Stimulated activated CD4-positive, alpha-beta T cell treated with anti-CD3 and anti-CD28 coated beads, Interleukin-2, amount 100 ng/mL, for 24 hours (primary cell): ENCODE results near the gene NDST3.

ENCODE experiments used
- DNase-seq, 2 donors: peaks; one replicate each; pipeline ENCODE4 v3.0.0-alpha.2; 2020

The NDST3 gene

DNA sequence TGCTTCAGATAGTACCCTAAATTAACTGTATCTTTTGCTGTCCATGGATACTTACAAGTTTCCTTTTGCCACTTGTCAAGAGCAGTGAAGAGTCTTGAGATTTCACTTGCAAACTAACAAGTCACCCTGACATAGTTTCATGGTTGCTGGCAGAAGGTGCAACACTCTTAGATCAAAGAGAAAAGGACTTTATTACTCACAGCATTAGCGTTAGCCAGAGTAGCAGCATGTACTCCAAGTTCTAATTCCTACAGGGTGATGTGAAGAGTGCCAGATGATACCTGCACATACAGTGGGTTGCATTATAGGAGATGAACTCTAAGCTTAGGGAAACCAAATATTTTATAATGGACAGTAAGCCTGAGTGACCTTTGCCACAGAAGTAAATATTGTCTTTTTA is 47.9 kb downstream of the NDST3 start:
- DNase-seq = no peak

- DNase-seq = no peak
These were observed 51.4 kb downstream of the NDST3 start for GRCh38 chr4:118085700-118086099.

- DNase-seq = peak in 1 of 2 donors; percentile 15
These were observed 52.1 kb downstream of the NDST3 start for GRCh38 chr4:118086344-118086743.

- DNase-seq = no peak
These were observed 53.1 kb downstream of the NDST3 start for GRCh38 chr4:118087366-118087765.

- no peak for DNase-seq
These were observed 64.8 kb downstream of the NDST3 start for GRCh38 chr4:118099106-118099505.

- no peak for DNase-seq
These were observed 67.9 kb downstream of the NDST3 start for GRCh38 chr4:118102195-118102594.

DNA sequence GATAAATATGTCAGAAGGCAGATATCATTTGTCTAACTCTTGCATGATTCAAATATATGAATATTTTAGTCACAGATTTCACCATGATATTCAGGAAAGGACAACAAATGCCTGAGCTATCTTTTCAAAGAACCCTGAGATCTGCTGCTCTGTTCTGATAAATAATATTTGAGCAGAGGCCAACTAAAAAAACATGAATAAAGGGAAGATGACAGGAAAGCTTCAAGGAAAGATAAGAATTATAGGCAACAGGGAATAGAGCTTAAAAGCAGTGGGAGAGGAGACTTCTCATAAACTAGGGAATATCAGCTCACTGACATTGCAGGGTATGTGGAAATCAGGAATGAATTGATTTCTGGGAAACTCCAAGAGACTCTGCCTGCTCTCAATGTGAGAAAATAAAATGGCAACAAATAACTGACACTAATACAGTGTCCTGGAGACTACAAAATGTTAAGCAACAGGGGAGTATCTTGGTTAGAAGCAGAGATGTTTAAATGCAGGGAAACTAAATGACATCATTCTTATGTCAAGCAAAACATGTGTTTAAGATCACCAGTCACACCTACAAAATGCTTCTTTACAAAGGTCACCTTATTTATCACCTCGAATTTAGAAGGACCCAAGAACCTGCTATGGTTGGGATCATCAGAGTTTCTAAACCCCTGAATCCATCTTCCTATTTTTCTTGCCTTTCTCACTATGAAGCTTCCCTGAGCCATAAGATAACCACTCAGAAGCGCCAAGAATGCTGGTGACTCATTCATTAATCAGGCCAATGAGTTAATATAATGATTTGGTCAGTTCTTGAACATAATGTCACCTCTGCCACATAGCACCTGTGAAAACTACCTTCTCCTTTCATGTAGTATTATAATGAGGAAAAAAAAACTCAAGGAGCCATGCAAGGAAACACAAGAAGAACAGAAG is 78.1 kb downstream of the NDST3 start:
- no peak for DNase-seq

- DNase-seq = no peak
These were observed 78.9 kb downstream of the NDST3 start for GRCh38 chr4:118113220-118113619.

DNA sequence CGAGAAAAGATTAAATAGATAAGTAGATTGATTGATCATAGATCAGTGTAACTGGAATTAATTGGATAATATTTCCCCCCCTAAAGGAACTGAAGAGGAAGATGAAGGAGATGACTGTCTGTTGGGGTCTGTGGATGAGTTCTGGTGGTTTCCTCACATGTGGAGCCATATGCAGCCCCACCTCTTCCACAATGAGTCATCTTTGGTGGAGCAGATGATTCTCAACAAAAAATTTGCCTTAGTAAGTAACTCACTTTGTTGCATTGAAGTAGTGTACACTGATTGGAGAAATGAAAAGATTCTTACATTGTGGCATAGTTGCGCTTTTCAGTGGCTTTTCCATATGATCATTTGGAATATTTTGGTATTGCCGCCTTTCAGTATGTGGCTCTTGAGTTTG is 80.4 kb downstream of the NDST3 start:
- no peak for DNase-seq

- DNase-seq = no peak
These were observed 86.0 kb downstream of the NDST3 start for GRCh38 chr4:118120120-118120760.

DNA sequence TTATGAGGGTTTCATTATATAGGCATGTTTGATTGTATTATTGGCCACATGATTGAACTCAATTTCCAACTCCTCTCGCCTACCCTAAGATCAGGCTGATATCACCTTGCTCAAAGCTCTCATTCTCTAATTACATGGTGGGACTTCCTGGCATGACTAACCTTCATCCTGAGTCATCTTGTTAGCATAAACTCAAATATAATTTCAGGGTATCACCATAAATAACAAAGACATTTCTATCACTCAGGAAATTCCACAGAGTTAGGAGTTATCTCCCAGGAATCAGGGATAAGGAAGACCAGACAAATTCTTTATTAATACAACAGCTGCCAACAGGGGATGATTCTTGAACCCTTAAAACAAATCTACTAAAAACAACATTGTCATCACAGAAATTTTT is 90.7 kb downstream of the NDST3 start:
- no peak for DNase-seq

DNA sequence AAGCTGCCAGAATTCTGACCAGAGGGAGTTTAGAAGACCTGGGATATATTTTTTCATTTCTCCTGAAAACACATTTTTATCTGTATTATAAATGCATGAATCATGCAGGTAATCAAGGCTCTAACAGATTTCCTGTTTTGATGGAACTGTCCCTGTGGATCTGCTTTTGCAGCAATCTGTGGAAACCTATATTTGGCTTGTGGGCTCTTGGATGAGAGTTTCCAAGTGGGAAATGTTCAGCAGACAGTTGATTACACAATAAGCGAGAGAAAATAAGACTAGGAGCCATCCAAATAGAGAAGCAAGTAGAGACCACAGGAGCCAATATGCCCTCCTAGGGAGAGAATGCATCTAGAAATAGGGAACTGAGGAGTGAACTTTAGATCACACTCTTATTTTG is 105.0 kb downstream of the NDST3 start:
- no peak for DNase-seq

GRCh38 chr4:118141240-118141639 is 107.0 kb downstream of the NDST3 start:
- DNase-seq = no peak

- no peak for DNase-seq
These were observed 120.4 kb downstream of the NDST3 start for GRCh38 chr4:118154649-118155048.

- DNase-seq = no peak
These were observed 121.2 kb downstream of the NDST3 start for GRCh38 chr4:118155516-118155915.

DNA sequence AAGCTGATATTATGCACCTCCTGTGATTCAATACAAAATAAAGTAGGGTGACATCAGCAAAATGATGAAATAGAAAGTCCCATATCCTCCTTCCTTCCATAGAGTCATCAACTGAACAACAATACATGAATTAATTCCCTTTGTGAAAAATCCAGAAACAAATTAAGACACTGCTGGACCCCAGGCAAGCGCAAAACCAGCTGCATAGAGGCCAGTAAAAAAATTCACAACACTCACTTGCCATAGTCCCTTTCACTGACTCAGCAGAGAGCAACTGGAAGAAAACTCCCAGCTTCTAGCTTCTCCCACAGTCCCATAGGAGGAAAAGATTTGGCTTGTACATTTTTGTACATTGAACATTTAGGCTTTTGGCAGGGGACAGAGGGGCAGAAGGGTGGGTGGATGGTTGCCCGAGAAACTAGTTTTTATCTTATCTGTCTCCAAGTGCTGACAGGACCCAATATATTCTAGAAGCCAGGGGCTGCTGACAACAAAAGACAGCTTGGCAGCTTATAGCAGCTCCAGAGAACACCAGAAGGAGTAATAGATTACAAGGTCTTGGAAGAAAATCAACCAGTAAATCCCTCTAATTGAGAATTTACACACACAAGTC is 124.6 kb downstream of the NDST3 start:
- DNase-seq = no peak

- DNase-seq = no peak
These were observed 133.0 kb downstream of the NDST3 start for GRCh38 chr4:118167306-118167705.

DNA sequence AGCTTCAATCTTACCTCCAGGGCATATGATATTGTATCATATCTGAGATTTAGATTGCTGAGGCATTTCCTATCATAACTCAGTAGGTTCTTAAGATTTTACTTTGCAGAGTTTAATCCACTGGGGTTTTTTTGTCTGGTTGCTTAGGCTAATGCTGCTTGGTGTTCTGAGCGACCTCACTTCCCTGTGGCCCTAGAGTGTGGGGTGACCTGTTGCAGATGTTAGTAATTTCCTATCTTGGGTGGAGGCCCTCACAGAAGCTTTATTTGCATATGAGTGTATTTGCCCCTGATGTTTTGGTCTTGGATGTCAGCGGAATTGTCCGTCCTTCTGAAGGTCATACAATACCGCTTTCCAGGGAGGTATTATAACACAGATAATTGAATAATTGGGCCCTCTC is 137.1 kb downstream of the NDST3 start:
- no peak for DNase-seq

- no peak for DNase-seq
These were observed 138.8 kb downstream of the NDST3 start for GRCh38 chr4:118173126-118173525.

DNA sequence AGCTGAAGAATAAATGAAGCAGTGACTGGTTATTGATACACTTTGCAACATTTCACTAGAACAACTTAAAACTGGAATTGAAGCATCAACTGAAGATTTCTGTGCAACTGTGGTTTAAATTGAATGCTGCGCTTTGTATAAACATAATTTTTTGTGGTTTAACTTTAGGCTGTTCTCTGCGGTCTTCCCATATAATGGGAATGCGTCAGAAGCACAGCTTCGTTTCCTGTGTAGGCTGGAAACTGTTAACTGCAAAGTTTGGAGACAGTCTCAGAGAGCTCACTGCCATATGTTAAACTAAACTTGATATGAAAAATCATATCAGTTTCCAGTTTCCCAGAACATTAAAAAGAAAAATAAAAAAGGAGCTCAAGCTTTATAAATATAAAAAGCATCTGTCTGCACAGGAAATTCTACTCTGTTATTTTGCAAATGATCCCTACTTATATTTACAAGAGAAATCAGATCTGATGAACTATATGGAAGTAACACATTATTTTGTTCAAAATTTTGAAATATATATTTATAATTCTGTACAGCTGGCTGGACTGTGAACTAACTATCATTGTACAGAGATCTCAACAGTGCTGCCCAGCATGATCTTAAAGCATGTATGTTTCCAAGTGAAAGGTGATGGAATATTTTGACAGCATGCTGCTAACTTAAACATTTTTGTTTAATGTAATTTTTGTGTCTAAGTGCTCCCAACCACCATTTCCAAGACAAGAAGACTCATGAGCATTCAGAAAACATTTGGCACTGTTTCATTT is 139.9 kb downstream of the NDST3 start:
- no peak for DNase-seq

DNA sequence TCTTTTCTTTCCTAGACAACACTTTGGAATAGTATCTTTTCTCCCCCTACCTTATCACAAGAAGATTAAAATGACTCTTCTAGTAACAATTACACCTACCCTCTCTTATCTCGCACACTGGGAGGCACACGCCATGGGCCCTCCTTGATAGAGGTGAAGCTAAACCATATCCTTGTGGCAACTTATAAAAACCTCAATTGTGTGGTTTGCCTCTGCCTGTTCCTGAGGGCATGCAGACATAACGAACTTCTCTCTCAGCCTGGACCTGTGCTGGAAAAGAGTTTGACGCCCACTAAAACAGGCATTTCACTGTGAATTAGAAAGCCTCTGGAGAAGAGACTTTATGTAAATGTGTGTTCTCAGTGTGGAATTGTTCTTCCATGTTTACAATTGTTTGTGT is 141.2 kb downstream of the NDST3 start:
- no peak for DNase-seq

- no peak for DNase-seq
These were observed 142.8 kb downstream of the NDST3 start for GRCh38 chr4:118177126-118177525.

DNA sequence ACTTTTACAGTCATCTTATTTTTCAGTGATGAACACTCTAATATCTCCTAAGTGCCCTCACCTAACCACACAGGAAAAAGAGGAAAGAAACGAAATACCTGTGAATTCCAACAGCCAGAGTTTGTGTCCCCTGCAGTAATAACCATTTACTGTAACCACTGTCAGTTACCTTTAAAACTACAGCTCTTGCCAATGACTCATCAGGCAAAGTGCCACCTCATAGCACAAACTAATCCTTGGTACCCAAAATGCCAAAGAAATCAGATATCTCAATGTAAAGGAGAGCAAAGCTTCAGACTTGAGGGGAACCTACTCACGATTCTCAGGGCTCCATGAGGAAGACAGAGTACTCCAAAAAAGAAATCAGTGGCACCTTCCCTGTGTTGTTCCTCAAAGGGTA is 146.5 kb downstream of the NDST3 start:
- DNase-seq = no peak
